ACHN (cell line): ENCODE measurements around the gene KRTAP20-4.

ENCODE experiments used
- DNase-seq: peaks from one replicate; pipeline ENCODE4 v3.0.0-alpha.2; 2015
- in situ Hi-C: cut with HindIII; loops from 2 replicates; pipeline ENCODE4 v1.10.0; 2017; ENCODE audit warnings: low sequenced_read_pairs, low pct_ligation_motif_present, low pct_unique_long_range_greater_than_20kb

The KRTAP20-4 gene

GRCh38 chr21:30620522-30620921, at the start of gene KRTAP20-4:
Gene KRTAP20-4 (plus strand): TSS chr21:30620627.
- in situ Hi-C loops, result no loop called here
- DNase-seq, result no peak

- DNase-seq, result no peak
- in situ Hi-C loops, result no loop called here
Observed at GRCh38 chr21:30577766-30578165, 42.7 kb upstream of the KRTAP20-4 start.

GRCh38 chr21:30579346-30579745, 41.1 kb upstream of the KRTAP20-4 start:
- no peak for DNase-seq
- in situ Hi-C loops, result no loop called here

GRCh38 chr21:30580132-30580531, 40.3 kb upstream of the KRTAP20-4 start:
- DNase-seq, result no peak
- in situ Hi-C loops, result no loop called here

- in situ Hi-C loops, result no loop called here
- DNase-seq, result no peak
Observed at GRCh38 chr21:30582870-30583269, 37.6 kb upstream of the KRTAP20-4 start.

- DNase-seq, result no peak
- in situ Hi-C loops, result no loop called here
Observed at GRCh38 chr21:30590297-30590696, 30.1 kb upstream of the KRTAP20-4 start, which contains the start of gene KRTAP22-2. Gene KRTAP22-2 (minus strand): TSS chr21:30590397.

GRCh38 chr21:30592140-30592539, 28.3 kb upstream of the KRTAP20-4 start, which contains the start of gene KRTAP6-3:
Gene KRTAP6-3 (plus strand): TSS chr21:30592440. CDS start chr21:30592446, 6 bp downstream.
- DNase-seq, result no peak
- in situ Hi-C loops, result no loop called here

- DNase-seq, result no peak
- in situ Hi-C loops, result no loop called here
Observed at GRCh38 chr21:30598802-30599201, 21.6 kb upstream of the KRTAP20-4 start, which contains the start of gene KRTAP6-2. Gene KRTAP6-2 (minus strand): TSS chr21:30598902. CDS start chr21:30598874, 28 bp downstream.

GRCh38 chr21:30600787-30601186, 19.6 kb upstream of the KRTAP20-4 start, which contains the start of gene KRTAP22-1:
Gene KRTAP22-1 (plus strand): TSS chr21:30601087.
- no peak for DNase-seq
- in situ Hi-C loops, result no loop called here

- in situ Hi-C loops, result no loop called here
- DNase-seq, result no peak
Observed at GRCh38 chr21:30605968-30606367, 14.5 kb upstream of the KRTAP20-4 start.

GRCh38 chr21:30612132-30612531, 8.3 kb upstream of the KRTAP20-4 start:
- in situ Hi-C loops, result no loop called here
- no peak for DNase-seq

GRCh38 chr21:30613836-30614235, 6.6 kb upstream of the KRTAP20-4 start, which contains the start of gene KRTAP6-1:
Gene KRTAP6-1 (minus strand): TSS chr21:30613930. CDS start chr21:30613904, 26 bp downstream.
- in situ Hi-C loops, result no loop called here
- DNase-seq, result no peak

- in situ Hi-C loops, result no loop called here
- no peak for DNase-seq
Observed at GRCh38 chr21:30615199-30615598, 5.2 kb upstream of the KRTAP20-4 start.

- no peak for DNase-seq
- in situ Hi-C loops, result no loop called here
Observed at GRCh38 chr21:30616125-30616524, 4.3 kb upstream of the KRTAP20-4 start, which contains the start of gene KRTAP20-1. Gene KRTAP20-1 (plus strand): TSS chr21:30616425. CDS start chr21:30616455, 30 bp downstream.

- in situ Hi-C loops, result no loop called here
- no peak for DNase-seq
Observed at GRCh38 chr21:30620080-30620479, 347 bp upstream of the KRTAP20-4 start.

GRCh38 chr21:30623362-30623761, 2.9 kb downstream of the KRTAP20-4 start:
- in situ Hi-C loops, result no loop called here
- DNase-seq, result no peak

GRCh38 chr21:30625449-30626165, 5.2 kb downstream of the KRTAP20-4 start:
- in situ Hi-C loops, result no loop called here
- DNase-seq, result no peak

GRCh38 chr21:30628109-30628508, 7.7 kb downstream of the KRTAP20-4 start:
- in situ Hi-C loops, result no loop called here
- DNase-seq, result no peak

- in situ Hi-C loops, result no loop called here
- no peak for DNase-seq
Observed at GRCh38 chr21:30629200-30629599, 8.8 kb downstream of the KRTAP20-4 start.

GRCh38 chr21:30634906-30635305, 14.5 kb downstream of the KRTAP20-4 start, which contains the start of gene KRTAP20-2:
Gene KRTAP20-2 (plus strand): TSS chr21:30635206. CDS start chr21:30635264, 58 bp downstream.
- in situ Hi-C loops, result no loop called here
- no peak for DNase-seq
